Measurements from ENCODE around the gene DRAXIN.

Gene DRAXIN

GRCh38 chr1:11713095-11713494, 21.6 kb downstream of the DRAXIN start:
- Histone ChIP-seq H3K9me3 (ENCODE audit: control insufficient read depth, low read length) (no peaks in the 10 kb centered on the region), H3K9ac (no peak overlapping the region), H3K4me3 (ENCODE audit: low read depth, low read length) (no peak overlapping the region), H3K79me2 (no peaks in the 10 kb centered on the region), H2AFZ (no peak overlapping the region), H3K4me2 (ENCODE audit: low read length) (no peak overlapping the region), H3K4me1 (no peaks in the 10 kb centered on the region), H3K36me3 (ENCODE audit: control insufficient read depth, insufficient read depth, low read length) (no peaks in the 10 kb centered on the region), H3K27me3 (ENCODE audit: control insufficient read depth, insufficient read depth, low read length) (no peaks in the 10 kb centered on the region), H3K27ac (no peak overlapping the region)
- no peak for TF ChIP-seq CTCF (IDR thresholded peaks at IDR 0.05)

- Histone ChIP-seq H2AFZ (no peak overlapping the region), H3K9ac (no peak overlapping the region), H3K36me3 (ENCODE audit: control insufficient read depth, insufficient read depth, low read length) (no peaks in the 10 kb centered on the region), H3K4me2 (ENCODE audit: low read length) (no peak overlapping the region), H3K27ac (no peak overlapping the region), H3K27me3 (ENCODE audit: control insufficient read depth, insufficient read depth, low read length) (no peaks in the 10 kb centered on the region), H3K4me3 (ENCODE audit: low read depth, low read length) (no peak overlapping the region), H3K4me1 (no peaks in the 10 kb centered on the region), H3K79me2 (no peaks in the 10 kb centered on the region), H3K9me3 (ENCODE audit: control insufficient read depth, low read length) (no peaks in the 10 kb centered on the region)
- TF ChIP-seq CTCF (IDR thresholded peaks at IDR 0.05): no peak
Observed at GRCh38 chr1:11714831-11715575, 23.5 kb downstream of the DRAXIN start.

GRCh38 chr1:11719313-11720032, 28.0 kb downstream of the DRAXIN start:
- H3K4me1 ChIP-seq: no peaks in the 10 kb centered on the region
- no peaks in the 10 kb centered on the region for H3K36me3 ChIP-seq (ENCODE audit: control insufficient read depth, insufficient read depth, low read length)
- H3K27ac ChIP-seq: no peak overlapping the region
- no peaks in the 10 kb centered on the region for H3K79me2 ChIP-seq
- peak; percentile 91 for TF ChIP-seq CTCF (IDR thresholded peaks at IDR 0.05)
- H3K4me3 ChIP-seq (ENCODE audit: low read depth, low read length): peak overlapping the region; percentile 33
- H3K4me2 ChIP-seq (ENCODE audit: low read length): peak overlapping the region; percentile 72
- no peaks in the 10 kb centered on the region for H3K9me3 ChIP-seq (ENCODE audit: control insufficient read depth, low read length)
- no peaks in the 10 kb centered on the region for H3K27me3 ChIP-seq (ENCODE audit: control insufficient read depth, insufficient read depth, low read length)
- no peak overlapping the region for H3K9ac ChIP-seq
- peak overlapping the region; percentile 54 for H2AFZ ChIP-seq

GRCh38 chr1:11720033-11720376, 28.5 kb downstream of the DRAXIN start:
- H3K4me2 ChIP-seq (ENCODE audit: low read length): no peak overlapping the region
- no peak overlapping the region for H3K4me3 ChIP-seq (ENCODE audit: low read depth, low read length)
- no peaks in the 10 kb centered on the region for H3K9me3 ChIP-seq (ENCODE audit: control insufficient read depth, low read length)
- no peak overlapping the region for H3K9ac ChIP-seq
- no peaks in the 10 kb centered on the region for H3K36me3 ChIP-seq (ENCODE audit: control insufficient read depth, insufficient read depth, low read length)
- H2AFZ ChIP-seq: peak overlapping the region; percentile 54
- no peaks in the 10 kb centered on the region for H3K4me1 ChIP-seq
- no peaks in the 10 kb centered on the region for H3K27me3 ChIP-seq (ENCODE audit: control insufficient read depth, insufficient read depth, low read length)
- no peaks in the 10 kb centered on the region for H3K79me2 ChIP-seq
- no peak overlapping the region for H3K27ac ChIP-seq
- no peak for TF ChIP-seq CTCF (IDR thresholded peaks at IDR 0.05)
